ENCODE data around the gene TAF4.

TAF4 gene

GRCh38 chr20:61929971-61930666 is 135.6 kb downstream of the TAF4 start:
- intact Hi-C loops (cut with DNase I): no loop called here
- peak in 4 of 10 donors; percentile 19 to 67 (median 52) for DNase-seq

- intact Hi-C loops (cut with DNase I): no loop called here
- peak in 4 of 10 donors; percentile 10 to 59 (median 31) for DNase-seq
These were observed 136.1 kb downstream of the TAF4 start for GRCh38 chr20:61929561-61929960.

DNA sequence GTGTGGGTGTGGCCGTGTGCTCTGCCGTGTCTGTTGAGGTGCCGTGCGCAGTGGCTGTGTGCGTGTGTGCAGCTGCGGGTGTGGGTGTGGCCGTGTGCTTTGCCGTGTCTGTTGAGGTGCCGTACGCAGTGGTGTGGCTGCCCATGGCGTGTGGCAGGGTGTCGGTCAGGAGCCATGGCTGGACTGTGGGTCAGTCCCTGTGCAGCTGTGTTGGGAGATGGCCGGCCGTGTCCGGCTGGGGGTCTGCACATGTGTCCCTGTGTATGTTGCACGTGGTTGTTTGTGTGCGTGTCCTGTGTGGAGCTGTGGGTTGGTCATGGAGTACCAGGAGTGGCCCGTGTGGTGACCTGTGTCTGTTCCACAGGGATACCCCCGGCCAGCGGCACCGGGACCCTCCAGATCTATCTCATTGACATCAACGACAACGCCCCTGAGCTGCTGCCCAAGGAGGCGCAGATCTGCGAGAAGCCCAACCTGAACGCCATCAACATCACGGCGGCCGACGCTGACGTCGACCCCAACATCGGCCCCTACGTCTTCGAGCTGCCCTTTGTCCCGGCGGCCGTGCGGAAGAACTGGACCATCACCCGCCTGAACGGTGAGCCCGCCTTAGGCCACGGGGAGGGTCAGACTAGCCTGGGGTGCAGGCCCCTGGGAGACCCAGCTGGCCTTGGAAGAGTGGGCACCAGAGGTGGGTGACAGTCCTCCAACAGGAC is 137.7 kb downstream of the TAF4 start:
- intact Hi-C loops (cut with DNase I): no loop called here
- DNase-seq: peak in 5 of 10 donors; percentile 4 to 63 (median 41)

DNA sequence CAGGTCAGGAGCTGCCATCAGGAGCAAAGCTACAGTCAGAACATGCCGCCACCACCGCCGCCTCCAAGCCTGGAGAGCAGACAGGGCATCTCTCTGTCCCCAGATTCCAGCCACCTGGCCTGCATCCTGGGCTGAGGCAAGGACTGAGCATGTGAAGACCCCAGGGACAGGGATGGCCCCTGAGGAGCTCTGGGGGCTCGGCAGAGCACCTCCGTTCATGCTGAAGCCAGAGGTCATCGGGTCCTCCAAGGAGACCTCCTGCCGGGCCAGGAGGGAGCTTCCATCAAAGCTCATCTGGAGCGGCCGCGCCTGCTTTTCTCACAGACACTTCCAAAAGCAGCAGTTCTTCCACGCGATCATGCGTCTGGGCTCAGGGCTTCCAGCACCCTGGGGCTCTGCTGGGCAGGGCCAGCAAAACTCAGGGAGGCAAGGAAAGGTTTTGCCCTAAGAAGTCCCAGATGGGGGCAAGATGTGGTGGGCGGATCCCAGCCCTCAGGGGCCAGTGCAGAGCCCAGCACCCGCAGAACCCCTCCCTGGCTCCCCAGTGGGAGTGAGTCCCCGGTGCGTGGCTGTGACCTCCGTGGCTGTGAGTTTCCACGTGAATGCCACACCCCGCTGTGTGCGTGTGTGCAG is 138.4 kb downstream of the TAF4 start:
- DNase-seq: peak in 5 of 10 donors; percentile 0 to 77 (median 50)
- intact Hi-C loops (cut with DNase I): no loop called here

DNA sequence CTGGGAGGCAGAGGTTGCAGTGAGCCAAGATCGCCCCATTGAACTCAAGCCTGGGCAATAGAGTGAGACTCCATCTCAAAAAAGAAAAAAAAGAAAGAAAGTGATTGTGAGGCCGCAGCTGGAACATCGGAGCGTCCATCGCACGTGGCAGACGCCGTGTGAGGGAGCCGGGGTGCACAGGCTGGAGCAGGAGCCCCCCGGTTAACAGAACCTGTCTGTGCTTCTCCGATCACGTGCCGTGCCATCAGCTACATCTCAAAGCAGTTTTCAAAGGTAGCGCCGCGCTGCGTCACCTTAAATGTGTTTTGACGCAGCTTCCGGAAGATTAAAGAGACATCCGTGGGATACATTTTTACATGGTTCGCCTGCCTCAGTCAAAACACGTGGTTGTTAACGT is 138.9 kb downstream of the TAF4 start:
- intact Hi-C loops (cut with DNase I): no loop called here

GRCh38 chr20:61926253-61926613 is 139.4 kb downstream of the TAF4 start:
- DNase-seq: peak in 5 of 10 donors; percentile 3 to 67 (median 28)
- intact Hi-C loops (cut with DNase I): no loop called here

More for the DNA sequence above, 138.9 kb downstream of the TAF4 start:
- peak in 3 of 10 donors; percentile 41 to 71 (median 64) for DNase-seq

GRCh38 chr20:61925555-61926252 is 140.0 kb downstream of the TAF4 start:
- peak in 5 of 10 donors; percentile 8 to 85 (median 79) for DNase-seq
- intact Hi-C loops (cut with DNase I): no loop called here

GRCh38 chr20:61924858-61925554 is 140.7 kb downstream of the TAF4 start:
- DNase-seq: peak in 5 of 10 donors; percentile 5 to 74 (median 43)

More at GRCh38 chr20:61924858-61925554, 140.7 kb downstream of the TAF4 start:
- intact Hi-C loops (cut with DNase I): no loop called here

All from posterior cingulate gyrus (tissue), 11 donors.